SKM-1 treated with dmso at 0.1 percent for 144 hours (cell line): ENCODE results near the gene SH3RF2.
A peak's percentile ranks its signal among the peaks of the same experiment; 100 is the strongest.

Experiments
- DNase-seq: peaks from one replicate; lab custom pipeline; 2025; ENCODE audit not compliant: unreplicated experiment; lab: John Stamatoyannopoulos, UW

SH3RF2 gene

GRCh38 chr5:146041180-146041789 lies 104.9 kb downstream of the SH3RF2 start:
- DNase-seq = no peak

- no peak for DNase-seq
Measured at GRCh38 chr5:146042628-146043279, 106.4 kb downstream of the SH3RF2 start.

DNA sequence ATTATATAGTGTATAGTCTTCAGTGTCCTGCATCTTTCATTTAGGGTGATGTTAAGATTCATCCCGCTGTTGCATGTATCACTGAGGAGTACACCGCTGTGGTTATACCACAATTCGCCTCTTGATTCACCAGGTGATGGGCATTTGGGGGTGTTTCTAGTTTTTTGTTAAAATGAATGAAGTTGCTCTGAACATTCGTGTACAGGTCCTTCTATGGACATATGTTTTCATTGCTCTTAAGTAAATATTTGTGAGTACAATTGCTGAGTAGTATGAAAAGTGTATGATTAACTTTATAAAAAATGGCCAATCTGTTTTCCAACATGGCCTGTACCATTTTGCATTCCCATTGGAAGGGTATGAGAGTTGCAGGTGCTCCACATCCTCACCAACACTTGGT lies 107.3 kb downstream of the SH3RF2 start:
- DNase-seq = no peak

DNA sequence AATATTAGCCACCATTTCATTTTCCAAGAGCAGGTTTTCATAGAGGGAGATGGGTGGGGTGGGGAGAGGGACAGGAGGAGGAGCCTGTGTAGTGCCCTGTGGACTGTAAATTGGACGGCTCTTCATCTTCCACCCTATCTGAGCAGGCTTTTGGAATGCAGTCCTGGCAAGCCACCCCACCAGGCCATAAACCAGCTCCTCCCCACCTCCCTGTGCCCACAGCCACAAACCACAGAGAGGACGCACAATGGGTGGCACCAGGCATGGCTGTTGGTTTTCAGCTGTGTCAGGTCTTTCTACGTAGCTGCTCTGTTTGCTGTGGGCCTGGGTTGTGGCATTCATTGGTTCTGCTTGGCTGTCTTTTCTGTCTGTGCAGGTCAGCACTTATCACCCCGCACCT lies 111.0 kb downstream of the SH3RF2 start:
- DNase-seq = no peak

- peak; percentile 48 for DNase-seq
Measured at GRCh38 chr5:146048994-146049703, 112.8 kb downstream of the SH3RF2 start.

DNA sequence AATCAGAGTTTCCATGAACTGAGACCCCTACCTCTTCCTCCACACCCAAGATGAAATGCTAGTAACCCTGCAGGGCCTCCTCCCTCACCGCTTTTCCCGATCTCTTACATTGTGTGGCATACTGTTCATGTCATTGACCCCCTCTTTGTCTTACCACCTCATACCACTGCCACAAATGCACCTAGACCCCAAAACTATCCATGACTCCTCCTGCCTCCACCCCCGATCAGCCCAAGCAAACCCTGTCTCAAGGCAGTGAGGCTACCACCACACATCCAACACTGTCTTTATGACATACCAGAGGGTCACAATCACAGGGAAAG lies 113.3 kb downstream of the SH3RF2 start:
- no peak for DNase-seq

- DNase-seq = no peak
Measured at GRCh38 chr5:146050086-146050485, 113.7 kb downstream of the SH3RF2 start.

DNA sequence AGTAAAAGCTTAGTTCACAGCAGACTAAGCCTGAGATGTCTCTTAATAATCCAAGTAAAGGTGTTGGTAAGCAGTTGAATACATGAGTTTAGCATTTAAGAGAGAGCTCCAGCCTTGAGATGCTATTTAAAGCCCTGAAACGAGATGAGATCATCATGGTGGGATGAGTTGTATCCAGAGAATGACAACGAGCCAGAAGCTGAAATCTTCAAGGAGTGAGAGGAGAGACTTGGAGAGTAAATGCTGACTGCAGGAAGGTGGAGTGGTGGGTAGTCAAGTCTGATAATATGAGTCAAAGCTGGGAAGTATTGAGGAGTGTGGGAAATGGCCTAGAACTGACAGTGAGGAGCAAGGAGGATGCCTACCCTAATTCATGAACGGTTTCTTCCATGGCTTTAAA lies 115.3 kb downstream of the SH3RF2 start:
- no peak for DNase-seq

GRCh38 chr5:146052780-146053179 lies 116.4 kb downstream of the SH3RF2 start:
- no peak for DNase-seq

DNA sequence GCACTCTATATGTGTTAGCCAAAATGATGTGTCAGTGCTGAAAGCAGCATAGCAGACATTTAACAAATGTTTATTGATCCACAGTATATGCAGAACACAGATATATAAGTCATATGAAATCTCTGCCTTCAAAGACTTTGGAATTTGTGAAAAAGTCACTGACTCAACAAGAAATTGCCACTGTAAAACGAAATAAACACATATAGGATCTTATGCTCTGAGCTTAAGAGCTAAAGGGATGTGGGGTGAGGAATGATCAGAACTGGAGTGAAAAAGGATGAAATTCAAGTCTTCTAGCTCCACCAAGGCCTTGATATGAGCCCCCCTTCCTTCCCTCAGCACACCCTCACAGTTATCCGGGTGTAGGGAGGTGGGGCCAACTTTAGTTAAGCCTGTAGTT lies 119.1 kb downstream of the SH3RF2 start:
- DNase-seq = no peak

DNA sequence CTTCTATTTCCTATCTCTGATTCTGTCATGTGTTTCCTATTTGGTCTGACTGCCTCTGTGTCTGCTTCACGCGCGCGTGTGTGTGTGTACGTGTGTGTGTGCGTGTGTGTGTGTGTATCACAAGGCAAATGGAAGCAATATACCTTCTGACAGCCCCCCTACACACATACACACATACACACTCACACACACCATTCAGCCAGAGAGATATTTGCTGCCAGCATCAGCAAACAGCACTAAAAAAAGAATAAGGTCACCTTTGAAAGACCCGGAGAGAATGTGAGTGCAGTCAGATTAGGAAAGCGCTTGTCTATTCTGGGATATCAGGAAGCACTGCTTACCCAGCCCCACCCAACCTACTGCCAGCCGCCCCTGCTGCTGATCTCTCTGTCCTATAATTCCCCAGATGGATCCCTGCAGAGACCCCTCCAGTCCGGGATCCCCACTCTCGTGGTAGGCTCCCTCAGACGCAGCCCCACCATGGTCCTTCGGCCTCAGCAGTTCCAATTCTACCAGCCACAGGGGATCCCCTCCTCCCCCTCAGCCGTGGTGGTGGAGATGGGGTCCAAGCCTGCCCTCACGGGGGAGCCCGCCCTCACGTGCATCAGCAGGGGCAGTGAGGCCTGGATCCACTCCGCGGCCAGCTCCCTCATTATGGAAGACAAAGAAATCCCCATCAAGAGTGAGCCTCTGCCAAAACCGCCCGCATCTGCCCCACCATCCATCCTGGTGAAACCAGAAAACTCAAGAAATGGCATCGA lies 123.3 kb downstream of the SH3RF2 start:
- DNase-seq = no peak

- no peak for DNase-seq
Measured at GRCh38 chr5:146060221-146060585, 123.8 kb downstream of the SH3RF2 start.

GRCh38 chr5:146066968-146067367 lies 130.6 kb downstream of the SH3RF2 start:
- no peak for DNase-seq

GRCh38 chr5:146068206-146068605 lies 131.8 kb downstream of the SH3RF2 start:
- no peak for DNase-seq

GRCh38 chr5:146068977-146069779 lies 132.8 kb downstream of the SH3RF2 start:
- DNase-seq = no peak

DNA sequence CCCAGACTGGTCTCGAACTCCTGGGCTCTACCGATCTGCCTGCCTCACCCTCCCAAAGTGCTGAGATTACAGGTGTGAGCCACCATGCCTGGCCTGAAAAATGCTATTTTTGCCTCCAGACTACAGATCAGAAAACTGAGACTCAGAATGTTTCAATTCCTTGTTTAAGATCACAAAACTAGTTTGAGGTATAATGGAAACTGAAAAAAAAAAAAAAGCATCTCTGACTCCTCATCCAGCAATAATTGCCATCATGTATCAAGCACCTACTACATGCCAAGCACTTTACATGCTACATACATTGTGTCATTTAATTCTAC lies 133.4 kb downstream of the SH3RF2 start:
- DNase-seq = no peak

GRCh38 chr5:146070746-146071145 lies 134.4 kb downstream of the SH3RF2 start:
- DNase-seq = no peak

- DNase-seq = no peak
Measured at GRCh38 chr5:146071171-146071570, 134.8 kb downstream of the SH3RF2 start.

- DNase-seq = no peak
Measured at GRCh38 chr5:146072595-146072994, 136.2 kb downstream of the SH3RF2 start.

- no peak for DNase-seq
Measured at GRCh38 chr5:146073239-146073900, 137.0 kb downstream of the SH3RF2 start.

- DNase-seq = peak; percentile 83
Measured at GRCh38 chr5:146076028-146076427, 139.7 kb downstream of the SH3RF2 start.
